PC-9 (cell line): Measurements from ENCODE around the gene ARRB1.

Experiments
- CTCF ChIP-seq: fragments of 200-600 bp; sonication (generic); conservative IDR thresholded peaks from 2 replicates; pipeline ENCODE4 v1.6.1; 2017; ENCODE audit warnings: mixed run types, antibody characterized with exemption, mild to moderate bottlenecking, moderate library complexity
- EZH2 ChIP-seq: fragments of 200-600 bp; sonication (generic); IDR thresholded peaks from 2 replicates; pipeline ENCODE4 v1.8.0; 2017; ENCODE audit warnings: antibody characterized with exemption, low read depth

DNA sequence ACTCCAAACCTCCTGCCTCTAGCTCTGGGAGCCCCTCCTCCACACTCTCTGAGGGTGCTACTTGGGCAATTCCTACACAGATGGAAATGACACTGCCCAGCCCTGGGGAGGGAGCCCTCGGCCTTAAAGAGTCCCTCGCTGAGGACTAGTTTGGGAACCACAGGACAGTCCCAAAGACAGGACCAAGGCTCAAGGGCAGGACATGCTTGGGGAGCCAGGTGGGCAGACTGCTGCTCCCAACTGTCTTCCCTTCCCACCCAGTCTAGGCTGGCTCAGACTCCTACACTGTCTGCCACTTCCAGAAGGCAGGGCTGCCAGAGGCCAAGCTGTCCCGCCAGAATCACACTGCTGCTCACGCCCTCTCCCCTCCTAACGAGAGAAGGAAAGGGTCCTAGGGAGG is 9.8 kb downstream of the ARRB1 start:
- TF ChIP-seq CTCF (no peak), EZH2 (no peak)
